HG02870 (cell line): Measurements from ENCODE around the gene MAST2.
A peak's percentile ranks its signal among the peaks of the same experiment; 100 is the strongest.

Source experiments
- ATAC-seq: cut with Tn5 transposase; IDR thresholded peaks from one replicate; pipeline ENCODE4 v1.9.1; 2021; ENCODE audit warnings: mild to moderate bottlenecking, moderate library complexity; ENCODE audit not compliant: unreplicated experiment

The MAST2 gene

DNA sequence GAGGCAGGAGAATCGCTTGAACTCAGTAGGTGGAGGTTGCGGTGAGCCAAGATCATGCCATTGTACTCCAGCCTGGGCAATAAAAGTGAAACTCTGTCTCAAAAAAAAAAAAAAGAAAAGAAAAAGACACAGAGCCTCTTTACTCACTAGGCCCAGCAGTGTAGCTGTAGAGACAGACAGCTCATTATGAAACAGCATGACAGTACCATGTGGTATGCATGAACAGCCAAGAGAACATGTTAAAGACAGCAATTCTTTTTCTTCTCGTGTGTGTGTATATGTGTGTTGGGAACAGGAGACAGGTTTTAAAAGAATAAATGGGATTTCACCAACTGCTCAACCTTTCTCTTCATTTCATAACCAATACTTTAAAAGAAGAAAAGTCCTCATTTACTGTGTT is 210.2 kb downstream of the MAST2 start:
- ATAC-seq: no peak

DNA sequence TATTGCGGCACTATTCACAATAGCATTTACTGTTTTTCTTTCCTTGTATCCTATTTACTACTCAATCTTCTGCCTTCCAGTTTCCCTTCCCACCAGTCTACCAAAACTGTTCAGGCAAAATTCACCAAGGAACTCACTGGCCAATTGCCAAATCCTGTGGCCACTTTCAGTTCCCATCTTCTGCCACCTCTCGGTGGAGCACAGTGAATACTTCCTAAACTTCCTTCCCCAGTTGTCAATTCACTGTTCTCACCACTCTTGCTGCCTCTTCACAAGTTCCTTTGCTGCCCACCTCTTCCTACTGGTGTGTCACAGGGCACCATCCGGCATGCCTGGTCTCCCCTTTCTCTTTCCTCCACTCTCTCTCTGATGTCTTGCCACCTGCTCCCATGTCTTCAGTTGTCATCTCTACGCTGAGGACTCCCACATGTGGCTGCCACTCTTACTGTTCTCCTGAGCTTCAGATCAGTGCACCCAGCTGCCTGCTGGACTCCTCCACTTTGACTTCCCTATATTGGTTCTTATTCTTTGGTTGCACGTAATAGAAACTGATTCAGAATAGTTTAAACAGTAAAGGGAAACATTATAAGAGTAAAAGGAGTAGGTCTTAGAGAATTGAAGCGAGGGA is 214.6 kb downstream of the MAST2 start:
- ATAC-seq: no peak

DNA sequence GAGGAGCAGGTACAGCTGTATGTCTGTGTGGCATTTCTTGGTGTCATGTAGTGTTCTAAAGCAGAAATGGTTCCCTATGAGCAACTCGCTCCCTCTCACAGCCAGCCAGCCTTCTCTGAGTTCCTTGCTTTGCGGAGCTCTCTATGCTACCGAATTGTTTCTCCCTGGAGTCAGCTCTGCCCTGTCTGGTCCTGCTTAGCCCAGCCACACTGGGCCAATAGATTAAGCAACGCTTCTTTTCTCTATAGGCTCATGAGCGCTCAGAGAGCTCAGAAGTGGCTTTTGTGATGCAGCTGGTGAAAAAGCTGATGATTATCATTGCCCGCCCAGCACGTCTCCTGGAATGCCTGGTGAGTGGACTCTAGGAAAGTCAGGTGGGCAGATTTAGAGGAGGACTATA is 215.9 kb downstream of the MAST2 start:
- no peak for ATAC-seq

DNA sequence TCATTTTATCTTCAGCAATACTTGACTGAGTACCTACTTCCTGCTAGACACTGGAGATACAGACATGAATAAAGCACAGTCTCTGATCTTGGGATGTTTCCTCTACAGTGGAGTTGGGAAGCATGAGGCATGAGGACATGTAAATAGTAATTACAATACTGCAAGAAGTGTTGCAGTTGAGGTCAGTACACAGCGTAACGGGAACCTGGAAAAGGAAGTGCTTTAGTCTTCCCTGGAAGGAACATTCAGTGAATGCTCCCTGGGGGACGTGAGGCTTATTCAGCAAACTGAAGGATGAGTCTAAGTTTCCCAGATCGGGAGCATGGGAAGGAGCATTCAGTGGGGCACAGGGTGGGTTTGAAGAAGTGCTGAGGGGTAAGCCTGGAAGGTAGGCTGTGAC is 216.6 kb downstream of the MAST2 start:
- ATAC-seq: no peak

DNA sequence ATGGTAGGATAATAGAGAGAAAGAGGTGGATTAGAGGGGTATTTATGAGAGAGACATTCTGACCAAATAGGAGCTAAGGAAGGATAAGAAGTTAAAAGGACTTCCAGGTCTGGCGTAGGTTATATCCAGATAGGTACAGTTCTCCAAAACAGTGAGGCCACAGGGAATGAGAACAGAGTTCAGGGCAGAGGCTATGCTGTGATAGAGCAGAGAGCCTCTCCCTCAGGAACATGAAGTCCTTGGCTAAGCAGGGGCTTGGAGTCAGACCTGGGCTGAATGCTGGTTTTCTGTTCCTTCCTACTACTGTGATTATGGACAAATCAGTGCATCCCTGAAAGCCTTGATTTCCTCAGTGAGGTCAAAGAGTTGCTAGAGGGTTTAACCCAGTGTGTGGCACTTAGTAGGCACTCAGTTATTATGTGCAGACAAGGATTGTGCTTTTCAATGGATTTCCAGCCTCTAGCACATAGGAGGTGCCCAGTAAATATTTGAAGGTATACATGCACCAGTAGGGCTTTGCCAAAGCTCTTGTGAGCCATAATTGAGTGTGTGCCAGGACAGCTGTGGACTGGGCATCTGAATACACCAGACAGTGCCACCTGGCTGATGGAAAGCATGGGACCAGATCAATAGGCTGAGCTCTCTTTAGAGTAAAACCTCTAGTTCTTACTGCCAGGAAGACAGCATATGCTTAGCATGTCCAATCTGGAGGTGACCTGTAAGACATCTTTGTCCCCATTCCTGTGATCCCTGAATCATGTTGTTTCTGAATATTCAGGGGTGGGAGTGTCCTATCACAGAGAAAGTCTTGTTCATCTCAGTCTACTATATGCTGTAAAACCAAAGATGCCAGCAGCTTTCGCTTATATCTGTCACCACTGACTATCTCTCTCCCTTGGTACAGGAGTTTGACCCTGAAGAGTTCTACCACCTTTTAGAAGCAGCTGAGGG is 217.9 kb downstream of the MAST2 start:
- ATAC-seq: no peak

DNA sequence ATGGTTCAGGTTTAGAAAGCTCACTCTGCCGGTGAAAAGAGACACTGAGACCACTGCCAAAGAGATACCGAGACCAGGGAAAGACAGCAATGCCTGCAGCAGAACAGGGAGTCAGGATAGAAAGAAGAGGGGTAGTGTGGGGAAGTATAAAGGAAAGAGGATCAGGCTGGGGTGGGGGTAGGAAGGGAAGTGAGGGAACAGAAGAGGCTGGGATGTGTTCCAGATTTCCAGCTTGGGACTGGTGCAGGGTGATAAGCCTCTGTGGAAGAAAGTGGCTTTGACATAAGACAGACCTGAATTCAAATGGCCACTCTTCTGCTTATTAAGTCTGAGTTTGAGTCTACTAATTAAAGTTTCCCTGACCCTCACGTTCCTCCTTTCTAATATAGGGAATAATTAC is 223.1 kb downstream of the MAST2 start:
- ATAC-seq: no peak

DNA sequence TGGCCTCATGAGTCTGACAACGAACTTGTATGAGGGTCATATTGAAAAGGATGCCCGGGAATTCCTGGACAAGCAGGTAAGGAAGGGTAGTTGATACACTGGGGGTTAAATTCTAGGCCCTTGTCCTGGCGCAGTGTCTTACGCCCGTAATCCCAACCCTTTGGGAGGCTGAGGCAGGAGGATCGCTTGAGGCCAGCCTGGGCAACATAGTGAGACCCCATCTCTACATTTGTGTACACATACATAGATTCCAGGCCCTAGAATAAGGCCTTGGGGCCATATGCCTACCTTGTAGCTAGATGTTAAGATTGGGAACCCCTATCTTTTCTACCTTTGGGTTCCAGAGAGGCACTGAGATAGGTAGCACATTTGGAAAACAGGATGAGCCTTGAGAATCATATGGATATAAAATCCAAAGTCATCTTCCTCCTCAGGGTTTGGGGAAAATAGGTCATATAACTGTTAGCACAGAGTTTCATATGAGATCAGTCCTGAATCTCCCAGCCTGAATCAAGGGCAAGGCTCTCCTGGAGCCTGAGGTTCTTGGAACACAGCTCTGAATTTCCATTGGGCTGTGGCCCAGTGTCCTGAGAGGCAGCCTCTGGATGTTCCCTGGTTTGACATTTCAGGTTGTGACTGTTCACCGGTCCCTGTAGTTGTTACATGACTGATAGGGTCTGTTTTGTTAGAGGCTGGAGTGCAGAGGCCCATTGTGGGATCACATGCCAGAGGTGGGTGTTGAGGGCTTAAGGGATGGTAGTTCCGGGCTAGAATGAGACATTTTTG is 224.6 kb downstream of the MAST2 start:
- ATAC-seq: no peak

DNA sequence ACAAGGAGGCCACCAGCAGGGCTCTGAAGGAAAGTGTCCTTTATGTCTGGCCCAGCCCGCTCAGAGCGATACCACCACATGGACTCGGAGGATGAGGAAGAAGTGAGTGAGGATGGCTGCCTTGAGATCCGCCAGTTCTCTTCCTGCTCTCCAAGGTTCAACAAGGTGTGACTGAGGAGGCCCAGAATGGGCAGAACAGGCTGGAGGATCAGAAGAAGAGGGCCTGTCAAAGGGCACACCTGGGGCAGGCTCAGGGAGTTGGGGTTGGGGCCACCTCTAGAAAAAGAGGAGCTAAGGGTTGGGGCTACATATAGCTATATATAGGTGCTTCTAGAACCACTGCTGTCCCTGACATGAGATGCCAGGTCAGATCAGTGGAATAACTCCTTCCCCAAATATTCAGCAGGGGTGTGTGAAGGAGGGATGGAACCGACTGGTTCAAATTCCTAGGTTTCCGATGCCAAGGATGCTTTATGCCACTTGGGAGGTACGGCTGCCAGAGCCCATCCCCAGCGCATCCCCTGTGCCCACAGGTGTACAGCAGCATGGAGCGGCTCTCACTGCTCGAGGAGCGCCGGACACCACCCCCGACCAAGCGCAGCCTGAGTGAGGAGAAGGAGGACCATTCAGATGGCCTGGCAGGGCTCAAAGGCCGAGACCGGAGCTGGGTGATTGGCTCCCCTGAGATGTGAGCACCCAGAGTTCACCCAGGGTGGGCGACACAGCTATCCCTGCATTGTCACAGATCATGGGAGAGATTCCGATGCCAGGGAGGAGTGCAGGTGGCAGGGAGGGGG is 226.9 kb downstream of the MAST2 start:
- ATAC-seq: no peak

DNA sequence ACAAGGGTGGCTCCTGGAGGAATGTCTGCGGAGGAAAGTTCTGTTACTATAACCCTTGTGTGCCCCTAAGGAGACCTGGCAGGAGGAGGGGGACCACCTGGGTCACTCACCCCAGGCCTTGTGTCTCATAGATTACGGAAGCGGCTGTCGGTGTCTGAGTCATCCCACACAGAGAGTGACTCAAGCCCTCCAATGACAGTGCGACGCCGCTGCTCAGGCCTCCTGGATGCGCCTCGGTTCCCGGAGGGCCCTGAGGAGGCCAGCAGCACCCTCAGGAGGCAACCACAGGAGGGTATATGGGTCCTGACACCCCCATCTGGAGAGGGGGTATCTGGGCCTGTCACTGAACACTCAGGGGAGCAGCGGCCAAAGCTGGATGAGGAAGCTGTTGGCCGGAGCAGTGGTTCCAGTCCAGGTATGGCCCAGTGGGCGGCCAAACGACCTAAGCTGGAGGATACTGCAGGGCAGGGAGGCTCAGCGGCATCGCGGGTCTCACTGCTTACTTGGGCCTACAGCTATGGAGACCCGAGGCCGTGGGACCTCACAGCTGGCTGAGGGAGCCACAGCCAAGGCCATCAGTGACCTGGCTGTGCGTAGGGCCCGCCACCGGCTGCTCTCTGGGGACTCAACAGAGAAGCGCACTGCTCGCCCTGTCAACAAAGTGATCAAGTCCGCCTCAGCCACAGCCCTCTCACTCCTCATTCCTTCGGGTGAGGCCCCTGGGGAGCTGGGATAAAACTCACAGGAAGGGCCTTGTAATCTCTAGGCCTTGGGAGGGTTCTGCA is 227.7 kb downstream of the MAST2 start:
- no peak for ATAC-seq

DNA sequence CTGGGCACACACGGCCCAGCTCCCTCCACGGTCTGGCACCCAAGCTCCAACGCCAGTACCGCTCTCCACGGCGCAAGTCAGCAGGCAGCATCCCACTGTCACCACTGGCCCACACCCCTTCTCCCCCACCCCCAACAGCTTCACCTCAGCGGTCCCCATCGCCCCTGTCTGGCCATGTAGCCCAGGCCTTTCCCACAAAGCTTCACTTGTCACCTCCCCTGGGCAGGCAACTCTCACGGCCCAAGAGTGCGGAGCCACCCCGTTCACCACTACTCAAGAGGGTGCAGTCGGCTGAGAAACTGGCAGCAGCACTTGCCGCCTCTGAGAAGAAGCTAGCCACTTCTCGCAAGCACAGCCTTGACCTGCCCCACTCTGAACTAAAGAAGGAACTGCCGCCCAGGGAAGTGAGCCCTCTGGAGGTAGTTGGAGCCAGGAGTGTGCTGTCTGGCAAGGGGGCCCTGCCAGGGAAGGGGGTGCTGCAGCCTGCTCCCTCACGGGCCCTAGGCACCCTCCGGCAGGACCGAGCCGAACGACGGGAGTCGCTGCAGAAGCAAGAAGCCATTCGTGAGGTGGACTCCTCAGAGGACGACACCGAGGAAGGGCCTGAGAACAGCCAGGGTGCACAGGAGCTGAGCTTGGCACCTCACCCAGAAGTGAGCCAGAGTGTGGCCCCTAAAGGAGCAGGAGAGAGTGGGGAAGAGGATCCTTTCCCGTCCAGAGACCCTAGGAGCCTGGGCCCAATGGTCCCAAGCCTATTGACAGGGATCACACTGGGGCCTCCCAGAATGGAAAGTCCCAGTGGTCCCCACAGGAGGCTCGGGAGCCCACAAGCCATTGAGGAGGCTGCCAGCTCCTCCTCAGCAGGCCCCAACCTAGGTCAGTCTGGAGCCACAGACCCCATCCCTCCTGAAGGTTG is 231.4 kb downstream of the MAST2 start:
- no peak for ATAC-seq

DNA sequence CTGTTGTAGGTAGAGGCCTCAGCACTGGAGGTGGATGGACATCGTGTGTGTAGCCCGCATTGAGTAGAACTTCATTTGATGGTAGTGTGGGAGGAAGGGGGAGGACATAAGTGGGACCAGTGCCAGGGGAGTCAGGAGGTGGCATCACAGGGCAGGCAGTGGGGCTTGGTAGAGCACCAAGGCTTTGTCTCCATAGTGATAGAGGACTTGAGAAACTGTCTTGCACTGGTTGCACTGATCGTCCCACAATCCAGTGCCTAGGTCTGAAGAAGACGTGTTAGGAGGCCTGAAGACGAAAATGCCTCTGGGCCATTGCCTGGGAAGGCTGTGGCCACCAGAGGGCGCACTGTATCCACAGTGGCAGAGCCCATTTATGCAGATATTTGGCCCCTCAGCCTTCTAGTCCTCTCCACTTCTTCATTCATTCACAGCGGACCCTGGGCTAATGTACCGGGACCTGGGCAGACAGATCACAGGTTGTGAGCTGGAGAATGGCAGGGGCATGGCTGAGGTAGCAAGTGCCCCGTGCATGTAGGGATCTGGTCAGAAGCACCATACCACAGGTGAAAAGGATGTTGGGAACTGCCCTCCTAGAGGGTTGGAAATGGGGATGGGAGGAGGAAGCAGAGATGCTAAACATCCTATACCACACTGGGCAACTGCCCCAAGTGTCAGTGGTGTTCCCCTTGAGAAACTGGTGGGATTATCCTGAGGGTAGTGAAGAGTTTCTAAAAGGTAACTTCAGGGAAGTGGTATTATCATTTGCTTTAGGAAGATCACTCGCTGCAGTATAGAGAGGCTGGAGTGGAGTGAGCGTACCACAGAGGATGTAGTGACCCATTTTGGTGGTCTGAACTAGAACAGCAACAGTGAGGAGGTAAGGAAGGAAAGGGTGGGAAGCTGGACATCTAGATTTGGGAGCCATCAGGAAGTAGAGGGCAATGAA is 233.8 kb downstream of the MAST2 start:
- ATAC-seq: no peak

DNA sequence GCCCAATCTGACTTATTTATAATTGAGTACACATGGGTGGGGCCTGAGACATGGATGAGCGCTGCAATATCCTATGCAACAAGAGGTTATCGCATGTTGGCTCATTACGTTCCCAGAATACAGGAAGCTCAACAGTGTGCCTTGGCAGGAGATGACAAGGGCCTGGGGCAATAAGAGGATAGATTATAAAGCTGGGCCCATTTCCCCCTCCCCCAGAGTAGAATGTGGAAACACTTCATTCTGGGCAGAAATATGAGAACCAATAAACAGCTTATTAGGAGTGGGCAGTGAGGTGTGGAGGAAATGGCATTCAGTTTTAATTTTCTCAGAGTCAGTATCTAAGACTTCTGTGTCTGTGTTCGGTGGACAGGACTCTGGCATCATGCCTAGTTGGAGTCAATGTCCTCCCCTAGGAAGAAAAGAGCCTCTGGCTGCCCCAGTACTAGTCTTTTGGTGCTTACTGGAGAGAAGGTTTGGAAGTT is 236.2 kb downstream of the MAST2 start:
- ATAC-seq: no peak

DNA sequence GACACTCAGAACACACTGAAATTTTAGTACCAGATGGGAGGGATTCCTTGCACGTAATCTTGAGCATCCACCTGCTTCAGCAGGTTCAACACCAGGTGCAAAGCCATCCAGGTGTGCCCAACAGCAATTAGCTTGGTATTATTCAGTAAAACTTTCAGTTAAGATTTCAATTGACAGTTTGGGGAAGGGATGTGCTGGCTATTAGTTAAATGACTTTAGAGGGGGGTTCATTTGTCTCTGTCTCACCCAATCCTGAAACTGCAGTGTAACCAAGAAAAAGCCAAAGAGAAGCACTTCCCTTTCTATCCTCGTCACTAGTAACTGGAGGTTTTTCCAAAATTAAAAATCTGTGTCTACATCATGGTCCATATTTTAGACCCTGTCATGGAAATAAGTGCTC is 238.1 kb downstream of the MAST2 start:
- ATAC-seq: peak; percentile 42

DNA sequence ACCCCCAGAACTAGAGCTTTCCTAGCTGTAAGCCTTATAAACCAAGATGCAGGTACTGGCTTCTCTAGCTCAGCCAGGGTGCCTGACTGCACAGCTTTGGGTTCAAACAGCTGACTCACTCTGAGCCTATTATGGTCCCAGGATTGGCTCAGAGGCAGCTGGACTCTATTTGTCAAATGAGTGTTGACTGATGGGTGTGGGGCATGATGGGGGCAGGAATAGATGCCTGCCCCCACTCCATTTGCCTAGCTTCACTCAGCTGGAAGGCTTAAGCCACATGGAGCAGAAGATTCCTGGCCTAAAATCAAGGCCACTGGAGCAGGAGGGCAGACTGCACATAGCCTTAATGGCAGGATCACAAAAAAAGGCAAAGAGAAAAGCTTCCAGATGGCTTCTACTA is 238.6 kb downstream of the MAST2 start:
- ATAC-seq: no peak

DNA sequence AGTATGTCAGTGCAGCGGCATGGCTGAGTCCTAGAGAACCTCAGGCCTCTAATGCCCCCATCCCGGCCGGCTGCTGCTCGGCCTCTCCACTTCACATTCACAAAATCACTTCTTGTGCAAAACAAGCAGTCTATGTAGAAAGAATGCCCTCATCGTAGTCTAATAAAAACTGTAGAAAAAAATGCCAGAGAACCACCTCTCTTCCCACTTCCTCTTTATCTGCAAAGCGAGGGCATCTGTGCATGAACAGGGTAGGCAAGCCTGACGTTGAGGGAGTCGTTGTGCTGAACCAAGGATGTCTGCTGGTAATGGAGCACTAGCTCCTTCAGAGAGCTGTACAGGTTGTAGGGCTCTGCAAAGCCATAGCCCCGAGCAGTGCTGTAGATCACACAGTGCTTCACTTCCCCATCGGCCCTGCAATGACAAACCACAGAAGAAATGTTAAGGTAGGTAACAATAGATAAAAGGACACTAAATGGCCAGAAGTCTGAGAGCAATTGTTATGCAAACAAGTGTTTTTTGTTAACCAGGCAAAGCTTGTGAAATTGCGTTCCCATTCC is 240.1 kb downstream of the MAST2 start:
- ATAC-seq: peak; percentile 63

DNA sequence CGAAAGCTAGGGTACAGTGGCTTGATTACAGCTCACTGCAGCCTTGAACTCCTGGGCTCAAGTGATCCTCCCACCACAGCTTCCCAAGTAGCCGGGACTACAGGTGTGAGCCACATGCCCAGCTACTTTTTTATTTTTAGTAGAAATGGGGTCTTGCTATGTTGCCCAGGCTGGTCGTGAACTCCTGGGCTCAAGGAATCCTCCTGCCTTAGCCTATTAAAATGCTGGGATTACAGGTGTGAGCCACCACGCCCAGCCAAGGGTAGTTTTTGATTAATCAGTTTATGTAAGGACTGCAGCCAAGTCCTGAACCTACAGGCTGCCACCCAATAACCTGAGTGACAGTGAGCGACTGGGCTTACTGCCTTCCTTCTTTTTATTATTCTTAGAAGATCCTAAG is 240.7 kb downstream of the MAST2 start:
- ATAC-seq: no peak

DNA sequence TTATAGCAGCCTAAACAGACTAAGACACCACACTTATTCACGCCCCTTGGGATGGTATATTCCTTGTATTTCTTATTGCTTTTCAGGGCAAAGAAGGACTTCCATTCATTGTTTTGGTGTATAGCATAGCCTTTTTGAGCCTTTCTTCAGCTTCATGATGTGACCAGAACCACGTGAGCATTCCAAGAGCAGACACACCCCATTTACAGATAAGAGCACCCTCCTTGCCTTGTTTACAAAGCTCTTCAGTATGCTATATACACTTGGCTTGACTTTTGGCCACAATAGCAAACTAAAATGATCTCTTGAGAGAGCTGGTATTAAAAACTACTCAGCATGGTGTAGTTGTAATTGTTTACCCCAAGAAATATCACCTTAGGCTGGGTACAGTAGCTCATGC is 250.3 kb downstream of the MAST2 start:
- no peak for ATAC-seq
